GM10248 (cell line): ENCODE results near the gene SERPINB8.

ENCODE experiments used
- CTCF ChIA-PET: fragments of 300-600 bp; sonication (Branson Sonifier 250); formaldehyde crosslinking; extraction: SDS; loops from one replicate; lab custom pipeline; 2021; ENCODE audit warnings: antibody characterized with exemption; lab: Yijun Ruan, JAX
- POLR2A ChIA-PET: fragments of 350-650 bp; sonication (Branson Sonifier 250); formaldehyde crosslinking; extraction: SDS; loops from one replicate; lab custom pipeline; 2020; ENCODE audit warnings: antibody characterized with exemption; lab: Yijun Ruan, JAX
- DNase-seq: peaks from one replicate; pipeline ENCODE4 v3.0.0; 2012; ENCODE audit errors: extremely low spot score
- CTCF ChIP-seq: IDR thresholded peaks from 2 replicates; pipeline ENCODE4 v1.5.1; 2012; ENCODE audit warnings: mild to moderate bottlenecking, low read depth; ENCODE audit errors: extremely low read depth, missing control alignments, control extremely low read depth

SERPINB8 gene

GRCh38 chr18:63963615-63964256 lies 6.1 kb upstream of the SERPINB8 start:
- DNase-seq, result peak; percentile 33
- ChIA-PET CTCF (interaction anchor here (0.6 to 8.1 kb wide), 23 partner anchors 9 to 821 kb away, joined by 3 to 83 read pairs (median 4); partner anchors contain the start of genes HMSD and SERPINB10), POLR2A (no interaction called here)
- TF ChIP-seq CTCF, result peak; percentile 82

DNA sequence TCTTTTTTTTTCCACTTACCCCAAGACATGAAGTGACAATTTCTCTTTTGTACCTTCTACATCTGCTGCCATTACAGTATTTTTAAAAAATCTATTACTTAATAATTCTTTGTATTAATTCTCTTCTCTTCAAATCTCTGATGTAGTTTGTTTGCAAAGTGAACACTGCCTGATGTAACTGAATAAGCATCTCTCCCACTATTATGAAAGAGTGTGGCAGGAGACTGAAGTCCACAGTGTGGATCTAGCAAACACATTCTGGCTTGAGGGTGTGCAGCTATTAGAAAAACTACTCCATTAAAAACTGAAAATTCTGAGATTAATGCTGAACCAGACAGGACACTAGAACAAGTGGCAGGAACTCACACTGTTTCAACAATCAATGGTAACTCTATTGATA lies 5.0 kb upstream of the SERPINB8 start:
- ChIA-PET POLR2A (no interaction called here), CTCF (interaction anchor here (2.0 to 8.1 kb wide), 5 partner anchors 10 to 66 kb away, joined by 4 to 83 read pairs (median 36); no protein-coding TSS in a partner anchor)
- TF ChIP-seq CTCF, result no peak
- no peak for DNase-seq

GRCh38 chr18:63965716-63966330 lies 4.1 kb upstream of the SERPINB8 start:
- DNase-seq, result no peak
- ChIA-PET POLR2A (no interaction called here), CTCF (interaction anchor here (3.7 to 8.1 kb wide), 2 partner anchors 12 to 30 kb away, joined by 36 to 83 read pairs; no protein-coding TSS in a partner anchor)
- no peak for TF ChIP-seq CTCF

- TF ChIP-seq CTCF, result no peak
- ChIA-PET CTCF (interaction anchor here (0.7 to 1.1 kb wide), 4 partner anchors 12 to 34 kb away, joined by 3 to 6 read pairs (median 3); no protein-coding TSS in a partner anchor), POLR2A (interaction anchor here (0.7 to 1.1 kb wide), 4 partner anchors 11 to 34 kb away, joined by 3 to 5 read pairs (median 3); partner anchors contain the start of gene HMSD)
- DNase-seq, result no peak
These were observed 926 bp downstream of the SERPINB8 start for GRCh38 chr18:63970809-63971205.

GRCh38 chr18:63971320-63972001 lies 1.6 kb downstream of the SERPINB8 start:
- CTCF ChIA-PET, result no interaction called here
- no peak for DNase-seq
- POLR2A ChIA-PET, result no interaction called here
- no peak for TF ChIP-seq CTCF

- POLR2A ChIA-PET, result no interaction called here
- DNase-seq, result no peak
- CTCF ChIA-PET, result no interaction called here
- TF ChIP-seq CTCF, result no peak
These were observed 2.1 kb downstream of the SERPINB8 start for GRCh38 chr18:63972002-63972376.
